ENCODE results near the gene GRK6. TPM values are rescaled to one million over a fixed set of nuclear protein-coding genes. Genes with fewer than 3 reads are reported as not detected.

Gene GRK6
- total RNA-seq, 1 experiment from 2014 or later: 87.7 TPM

DNA sequence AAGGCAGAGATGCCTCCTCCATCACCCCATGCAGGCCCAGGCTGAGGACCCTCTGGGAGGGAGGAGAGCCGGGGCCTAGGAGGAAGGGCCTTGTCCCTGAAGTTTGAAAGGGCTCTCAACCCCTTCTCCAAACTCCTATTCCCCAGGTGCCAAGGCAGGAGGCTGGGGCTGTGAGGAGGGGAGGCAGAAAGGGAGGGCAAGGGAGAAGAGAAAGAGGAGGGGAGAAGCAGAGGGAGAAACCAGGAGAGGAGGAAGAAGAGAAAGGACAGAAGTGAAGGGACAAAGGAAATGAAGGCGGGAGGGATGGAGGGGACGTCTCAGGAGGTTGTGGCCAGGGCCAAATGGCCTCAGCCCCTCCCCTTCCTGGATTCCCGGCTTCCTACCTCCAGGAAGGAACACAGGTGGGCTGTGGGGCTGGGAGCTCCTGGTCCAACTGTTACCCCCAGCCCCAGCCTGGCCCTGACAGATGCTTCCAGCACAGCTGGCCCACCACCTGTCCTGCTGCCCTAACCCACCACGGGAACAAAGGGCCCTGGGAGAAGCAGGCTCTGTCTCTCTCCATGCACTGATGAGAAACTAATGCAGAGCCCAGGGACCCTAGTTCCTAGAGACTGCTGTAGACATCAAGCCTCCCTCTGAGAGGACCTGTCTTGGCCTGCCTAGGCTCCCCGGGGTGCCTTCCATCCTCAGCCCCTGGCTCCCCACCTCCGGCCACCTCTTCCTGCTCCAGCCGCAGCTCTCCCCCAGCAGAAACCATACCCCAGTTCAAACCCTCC lies 43.5 kb downstream of the GRK6 start:
- DNase-seq (ENCODE audit: low spot score): no peak

GRCh38 chr5:177470759-177471536 lies 44.5 kb downstream of the GRK6 start:
- no peak for DNase-seq (ENCODE audit: low spot score)

DNA sequence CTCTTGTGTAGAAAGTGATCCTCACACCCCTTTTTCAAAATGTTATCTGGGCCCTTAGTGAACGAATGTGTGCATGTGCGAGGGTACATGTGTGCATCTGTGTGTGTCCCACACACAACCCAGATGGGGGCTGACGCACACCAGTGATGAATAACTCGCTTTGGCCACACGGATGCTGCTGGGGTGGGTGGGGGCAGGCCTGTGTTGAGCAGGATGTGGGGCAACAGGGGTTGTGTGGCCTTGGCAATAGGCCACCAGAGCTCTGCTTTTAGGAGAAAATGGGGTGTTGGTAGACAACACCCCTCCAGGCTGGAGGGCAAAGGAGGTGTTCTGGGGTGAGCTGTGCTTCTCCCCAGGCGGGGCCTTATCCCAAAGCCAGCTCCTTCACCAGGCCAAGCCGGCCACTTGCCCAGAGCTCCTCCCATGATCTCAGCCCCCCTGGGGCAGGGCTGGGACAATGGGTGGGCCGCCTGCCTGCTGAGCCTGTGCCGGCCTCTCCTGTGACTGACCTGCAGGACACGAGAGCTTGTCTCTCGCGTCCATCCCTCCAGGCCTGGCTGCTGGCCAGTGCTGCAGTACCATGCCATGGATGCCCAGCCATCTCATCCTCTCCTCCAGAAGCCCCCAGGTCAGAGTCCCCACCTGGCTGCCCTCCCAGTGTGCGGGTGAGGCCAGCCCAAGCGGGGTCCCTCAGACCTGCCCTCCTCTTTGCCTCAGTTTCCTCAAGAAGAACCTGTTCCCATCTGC lies 45.3 kb downstream of the GRK6 start:
- DNase-seq (ENCODE audit: low spot score): no peak

DNA sequence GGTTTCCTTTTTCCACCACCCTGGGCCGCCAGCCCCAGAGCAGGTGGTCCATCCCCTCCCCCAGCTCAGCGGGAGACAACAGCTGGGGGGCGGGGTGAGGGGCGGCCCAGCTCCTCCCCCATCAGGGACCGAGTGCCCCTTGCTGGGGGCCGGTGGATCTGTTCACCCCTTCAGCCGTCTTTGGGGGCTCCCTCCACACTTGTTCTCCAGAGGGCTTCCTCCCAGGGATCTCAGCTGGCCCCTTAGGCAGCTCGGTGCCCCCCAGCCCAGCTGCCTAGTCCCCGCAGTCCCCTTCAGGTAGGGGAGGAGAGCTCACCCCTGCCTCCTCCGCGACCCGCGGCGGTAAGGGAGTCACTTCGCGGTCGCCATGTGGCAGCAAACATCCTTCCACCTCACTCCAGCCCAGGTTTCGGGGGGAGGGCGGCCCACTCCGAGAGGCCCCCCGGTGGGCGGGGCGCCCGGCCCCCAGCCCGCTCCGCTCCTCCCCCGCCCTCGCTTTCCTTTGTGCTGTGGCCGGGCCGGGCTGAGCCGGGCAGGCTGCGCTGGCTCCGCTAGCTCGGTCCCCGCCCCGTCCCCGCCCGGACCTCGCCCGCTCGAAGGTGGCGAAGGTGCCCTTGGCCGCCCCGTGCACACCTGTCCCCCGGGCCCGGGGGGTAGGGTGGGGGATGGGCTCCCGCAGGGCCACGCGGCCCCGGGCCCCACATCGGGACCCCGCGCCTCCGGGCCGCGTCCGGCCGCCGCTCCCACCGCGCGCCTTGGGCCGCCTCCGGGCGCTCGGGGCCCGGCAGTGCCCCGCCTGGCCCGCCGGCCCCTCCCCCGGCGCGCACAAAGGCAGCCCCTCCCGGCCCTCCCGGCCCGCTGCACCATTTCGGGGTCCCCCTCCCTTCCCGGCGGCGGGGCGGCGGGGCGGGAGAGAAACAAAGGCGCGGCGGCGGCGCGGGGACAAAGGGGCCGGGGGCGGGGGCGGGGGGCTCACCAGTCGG lies 46.3 kb downstream of the GRK6 start:
- DNase-seq (ENCODE audit: low spot score): no peak

- DNase-seq (ENCODE audit: low spot score): no peak
Measured at GRCh38 chr5:177473443-177474001, 47.0 kb downstream of the GRK6 start, which contains the start of gene DBN1. Gene DBN1 (minus strand): TSS chr5:177473634. CDS start chr5:177473521, 113 bp downstream.

GRCh38 chr5:177474002-177474476 lies 47.6 kb downstream of the GRK6 start:
- DNase-seq (ENCODE audit: low spot score): no peak

- DNase-seq (ENCODE audit: low spot score): no peak
Measured at GRCh38 chr5:177474846-177475562, 48.5 kb downstream of the GRK6 start.

- DNase-seq (ENCODE audit: low spot score): no peak
Measured at GRCh38 chr5:177475563-177476427, 49.3 kb downstream of the GRK6 start.

- DNase-seq (ENCODE audit: low spot score): no peak
Measured at GRCh38 chr5:177476531-177477233, 50.2 kb downstream of the GRK6 start.

DNA sequence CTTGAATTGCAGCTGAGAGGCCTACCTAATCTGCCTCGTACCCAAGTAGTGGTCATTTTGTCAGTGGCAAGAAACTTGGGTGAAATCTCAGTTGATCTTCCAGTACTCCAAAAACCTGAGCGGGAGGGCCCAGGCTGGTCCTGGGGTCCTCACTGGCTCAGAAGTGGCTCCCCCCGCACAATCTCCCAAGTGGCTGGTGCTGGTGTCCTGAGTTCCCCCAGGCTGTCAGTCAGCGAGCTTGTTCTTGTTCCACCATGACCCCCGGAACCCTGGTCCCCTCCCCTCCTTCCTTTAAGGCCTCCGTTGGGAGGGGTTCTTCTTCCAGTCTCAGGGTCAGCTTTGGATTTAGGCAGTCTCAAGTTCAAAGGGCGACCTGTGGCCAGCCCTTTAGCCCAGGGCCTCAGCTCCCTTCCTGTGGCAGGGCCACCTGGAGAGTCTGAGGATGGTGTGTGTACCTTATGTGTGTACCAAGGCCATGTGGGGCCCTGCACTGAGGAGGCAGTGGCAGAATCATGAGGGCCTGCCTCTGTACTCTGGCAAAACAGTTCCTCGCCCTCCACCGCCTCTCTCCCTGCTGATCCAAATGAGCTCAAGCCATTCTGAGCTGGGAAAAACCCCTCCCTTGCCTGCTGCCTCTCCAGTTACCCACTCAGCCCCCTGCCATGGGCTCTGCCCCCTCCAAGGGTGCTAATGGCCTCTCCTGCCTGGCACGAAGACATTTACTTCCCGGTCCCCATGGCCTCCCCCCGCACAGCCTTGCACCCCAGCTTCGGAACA lies 51.4 kb downstream of the GRK6 start:
- DNase-seq (ENCODE audit: low spot score): no peak

DNA sequence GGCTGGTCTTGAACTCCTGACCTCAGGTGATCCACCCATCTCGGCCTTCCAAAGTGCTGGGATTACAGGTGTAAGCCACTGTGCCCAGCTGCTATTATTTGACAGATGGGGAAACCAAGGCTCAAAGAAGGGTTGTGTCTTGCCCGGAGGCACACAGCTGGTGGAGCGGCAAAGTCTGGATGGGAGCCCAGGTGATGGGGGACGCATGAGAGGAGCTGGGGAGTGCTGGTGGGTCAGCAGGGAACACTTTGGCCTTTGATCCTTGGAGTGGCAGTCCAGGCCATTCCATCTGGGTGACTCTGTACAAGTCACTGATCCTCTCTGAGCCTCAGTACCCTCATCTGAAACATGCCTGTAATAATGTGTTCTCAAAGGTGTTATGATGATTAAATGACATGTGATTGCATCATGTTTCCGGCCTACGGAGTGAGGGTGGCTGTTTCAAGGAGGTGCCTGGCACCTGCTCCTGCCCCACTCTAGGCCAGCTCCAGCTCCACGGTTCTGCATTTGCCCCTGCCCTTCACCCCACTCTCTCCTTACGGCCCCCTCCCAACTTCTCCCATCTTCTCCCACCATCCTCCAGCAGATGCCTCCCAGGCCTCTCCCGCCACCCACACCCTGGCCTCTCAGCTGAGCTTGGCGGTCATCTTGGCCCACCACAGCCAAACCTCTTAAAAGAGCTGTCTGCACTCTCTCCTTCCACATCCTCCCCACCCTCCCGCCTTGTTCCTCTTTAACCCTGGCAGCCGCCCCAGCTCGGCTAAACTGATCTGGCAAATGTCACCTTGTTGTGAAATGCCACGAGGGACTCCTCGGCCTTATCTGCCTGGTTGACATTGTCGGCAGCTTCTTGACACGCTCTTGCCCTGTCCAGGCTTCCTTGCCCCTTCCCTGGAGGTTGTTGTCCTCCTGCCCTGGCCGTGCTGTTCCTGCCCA lies 52.5 kb downstream of the GRK6 start:
- DNase-seq (ENCODE audit: low spot score): no peak

DNA sequence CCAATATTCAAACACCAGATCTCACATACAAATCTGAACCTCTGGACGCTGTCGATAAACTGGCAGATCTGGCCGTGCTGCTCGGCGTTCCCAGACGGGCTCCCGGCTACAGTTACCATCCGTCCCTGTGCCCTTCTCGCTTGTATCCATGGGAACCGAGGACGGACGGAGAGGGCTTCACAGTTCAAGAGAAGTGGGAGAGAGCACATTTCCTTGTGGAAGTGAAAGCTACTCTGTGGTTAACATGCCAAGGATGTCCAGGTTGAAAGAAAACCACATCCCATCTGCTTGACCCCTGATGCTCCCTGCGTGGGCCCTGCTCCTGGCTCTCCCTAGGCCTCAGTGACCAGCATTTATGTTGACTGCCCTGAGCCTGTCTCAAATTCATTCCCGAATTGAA lies 53.3 kb downstream of the GRK6 start:
- no peak for DNase-seq (ENCODE audit: low spot score)

DNA sequence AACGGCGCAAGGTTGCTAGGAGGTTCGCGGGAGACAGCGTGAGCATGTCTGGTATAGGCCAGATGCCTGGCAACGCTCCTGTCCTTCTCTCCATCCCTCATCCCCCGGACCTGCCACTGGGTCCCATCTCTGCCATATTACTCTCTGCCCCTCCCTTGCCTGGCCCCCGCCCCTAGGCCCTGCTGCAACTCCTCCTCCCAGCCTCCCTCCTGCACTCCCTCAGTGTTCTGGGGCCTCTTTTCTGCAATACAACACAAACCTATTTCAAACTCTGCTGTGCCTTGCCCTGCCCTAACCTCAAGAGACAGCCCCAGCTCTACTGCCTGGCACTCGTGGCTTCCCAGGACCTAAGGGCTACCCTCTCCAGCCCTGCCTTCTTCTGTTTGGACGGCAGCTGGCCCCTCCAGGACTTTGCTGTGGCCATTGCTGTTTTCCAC lies 55.9 kb downstream of the GRK6 start:
- DNase-seq (ENCODE audit: low spot score): no peak

DNA sequence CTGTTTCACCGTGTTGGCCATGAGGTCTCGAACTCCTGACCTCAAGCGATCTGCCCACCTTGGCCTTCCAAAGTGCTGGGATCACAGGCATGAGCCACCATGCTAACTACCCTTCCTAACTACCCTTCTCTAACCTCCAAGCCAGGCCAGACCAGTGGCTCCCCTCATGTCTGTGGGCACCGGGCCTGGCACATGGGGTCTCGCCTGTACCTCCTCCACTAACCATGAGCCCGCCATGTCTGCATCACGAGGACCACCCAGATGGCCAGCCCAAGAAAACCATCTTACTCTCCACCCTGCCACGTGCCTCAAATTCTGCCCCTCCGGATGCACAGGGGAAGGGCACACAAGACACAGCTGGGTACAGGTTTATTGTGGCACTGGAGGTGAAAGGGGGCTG lies 56.6 kb downstream of the GRK6 start:
- DNase-seq (ENCODE audit: low spot score): no peak

DNA sequence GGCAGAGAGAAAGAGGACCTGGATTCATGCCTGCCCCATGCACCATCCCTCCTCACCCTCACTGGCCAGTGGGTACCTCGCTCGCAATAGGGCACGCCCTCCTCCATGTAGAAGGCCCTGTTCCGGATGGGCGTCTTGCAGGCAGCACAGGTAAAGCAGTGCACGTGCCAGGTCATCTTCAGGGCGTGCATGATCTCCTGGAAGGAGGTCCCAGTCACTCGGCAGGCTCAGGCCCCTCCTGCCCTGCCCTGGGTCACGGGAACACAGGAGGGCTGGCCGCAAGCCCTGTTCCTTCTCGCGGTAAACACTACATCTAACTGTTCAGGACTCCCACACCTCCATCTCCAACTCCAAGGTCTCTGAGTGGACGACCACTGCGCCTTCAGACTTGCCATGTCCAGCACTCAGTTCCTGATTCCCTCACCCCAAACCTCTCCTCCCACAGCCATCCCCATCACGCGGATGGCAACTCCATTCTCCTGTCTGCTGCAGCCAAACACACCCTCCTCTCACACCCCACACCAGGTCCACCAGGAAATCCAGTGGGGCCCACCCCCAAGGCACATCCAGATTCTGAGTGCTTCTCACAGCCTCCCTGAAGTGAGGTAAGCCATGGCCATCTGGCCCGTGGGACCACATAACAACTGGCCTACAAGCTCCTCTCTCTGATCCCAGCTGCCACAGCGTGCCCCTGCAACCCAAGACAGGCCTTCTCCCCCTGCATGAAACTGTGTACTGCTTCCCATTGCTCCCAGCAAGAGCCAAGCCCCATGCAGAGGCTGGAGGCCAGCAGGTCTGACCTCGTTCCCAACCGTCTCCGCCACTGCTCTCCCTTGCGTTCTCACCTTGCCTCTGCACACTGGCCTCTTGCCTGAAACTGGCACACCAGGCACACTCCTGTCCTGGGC lies 57.8 kb downstream of the GRK6 start:
- no peak for DNase-seq (ENCODE audit: low spot score)

All from HT-29 (cell line).